Measurements from ENCODE around the gene CERS4.

Gene CERS4

GRCh38 chr19:8212212-8212611, 3.0 kb downstream of the CERS4 start:
- no peaks in the 10 kb centered on the region for H3K36me3 ChIP-seq (ENCODE audit: control insufficient read depth, low read length)
- H3K79me2 ChIP-seq (ENCODE audit: control insufficient read depth, low read length): peaks cover 41% of the 10 kb centered on the region
- H4K20me1 ChIP-seq (ENCODE audit: control insufficient read depth, insufficient read depth, low read depth, low read length): peaks cover 4% of the 10 kb centered on the region; the same call in 1 of the 2 replicates
- no peak overlapping the region for H3K4me2 ChIP-seq (ENCODE audit: low read length)
- H3F3A ChIP-seq (ENCODE audit: control insufficient read depth, insufficient read depth): peaks cover 15% of the 10 kb centered on the region
- no peak for TF ChIP-seq CTCF (IDR thresholded peaks at IDR 0.05; ENCODE audit: low read depth, low read length, poor library complexity, severe bottlenecking)
- TF ChIP-seq EZH2phosphoT487 (IDR thresholded peaks at IDR 0.05; ENCODE audit: borderline replicate concordance, low read length): no peak
- no peak overlapping the region for H3K4me3 ChIP-seq (ENCODE audit: low read length)
- H3K9me3 ChIP-seq (ENCODE audit: control insufficient read depth, insufficient read depth, low read length): no peaks in the 10 kb centered on the region
- no peak overlapping the region for H3K27ac ChIP-seq (ENCODE audit: low read depth, low read length)
- H3K4me1 ChIP-seq (ENCODE audit: control insufficient read depth, low read length): peaks cover 58% of the 10 kb centered on the region
- no peaks in the 10 kb centered on the region for H3K27me3 ChIP-seq (ENCODE audit: control insufficient read depth, low read length)
- H3K9me2 ChIP-seq (replicated peaks; ENCODE audit: control insufficient read depth, low read length): no peaks in the 10 kb centered on the region

- H3K9me2 ChIP-seq (replicated peaks; ENCODE audit: control insufficient read depth, low read length): no peaks in the 10 kb centered on the region
- H3K79me2 ChIP-seq (ENCODE audit: control insufficient read depth, low read length): peaks cover 41% of the 10 kb centered on the region
- H3K4me1 ChIP-seq (ENCODE audit: control insufficient read depth, low read length): peaks cover 58% of the 10 kb centered on the region
- TF ChIP-seq CTCF (IDR thresholded peaks at IDR 0.05; ENCODE audit: low read depth, low read length, poor library complexity, severe bottlenecking): no peak
- TF ChIP-seq EZH2phosphoT487 (IDR thresholded peaks at IDR 0.05; ENCODE audit: borderline replicate concordance, low read length): no peak
- H3K27me3 ChIP-seq (ENCODE audit: control insufficient read depth, low read length): no peaks in the 10 kb centered on the region
- no peak overlapping the region for H3K27ac ChIP-seq (ENCODE audit: low read depth, low read length)
- no peak overlapping the region for H3K4me3 ChIP-seq (ENCODE audit: low read length)
- H4K20me1 ChIP-seq (ENCODE audit: control insufficient read depth, insufficient read depth, low read depth, low read length): peaks cover 4% of the 10 kb centered on the region; the same call in 1 of the 2 replicates
- H3F3A ChIP-seq (ENCODE audit: control insufficient read depth, insufficient read depth): peaks cover 15% of the 10 kb centered on the region
- no peaks in the 10 kb centered on the region for H3K36me3 ChIP-seq (ENCODE audit: control insufficient read depth, low read length)
- no peaks in the 10 kb centered on the region for H3K9me3 ChIP-seq (ENCODE audit: control insufficient read depth, insufficient read depth, low read length)
- H3K4me2 ChIP-seq (ENCODE audit: low read length): no peak overlapping the region
Measured at GRCh38 chr19:8212916-8213315, 3.7 kb downstream of the CERS4 start.

- Histone ChIP-seq H3K27ac (ENCODE audit: low read depth, low read length) (peak overlapping the region; percentile 44), H3K4me2 (ENCODE audit: low read length) (peak overlapping the region; percentile 48), H3K27me3 (ENCODE audit: control insufficient read depth, low read length) (no peaks in the 10 kb centered on the region), H3K4me3 (ENCODE audit: low read length) (peak overlapping the region; percentile 51; the same call in 1 of the 2 replicates), H3K9me3 (ENCODE audit: control insufficient read depth, insufficient read depth, low read length) (no peaks in the 10 kb centered on the region), H4K20me1 (ENCODE audit: control insufficient read depth, insufficient read depth, low read depth, low read length) (peaks cover 4% of the 10 kb centered on the region; the same call in 1 of the 2 replicates), H3K9me2 (replicated peaks; ENCODE audit: control insufficient read depth, low read length) (no peaks in the 10 kb centered on the region), H3F3A (ENCODE audit: control insufficient read depth, insufficient read depth) (peaks cover 15% of the 10 kb centered on the region), H3K79me2 (ENCODE audit: control insufficient read depth, low read length) (peaks cover 43% of the 10 kb centered on the region), H3K4me1 (ENCODE audit: control insufficient read depth, low read length) (peaks cover 51% of the 10 kb centered on the region), H3K36me3 (ENCODE audit: control insufficient read depth, low read length) (no peaks in the 10 kb centered on the region)
- no peak for TF ChIP-seq CTCF (IDR thresholded peaks at IDR 0.05; ENCODE audit: low read depth, low read length, poor library complexity, severe bottlenecking)
- no peak for TF ChIP-seq EZH2phosphoT487 (IDR thresholded peaks at IDR 0.05; ENCODE audit: borderline replicate concordance, low read length)
Measured at GRCh38 chr19:8213827-8214672, 4.9 kb downstream of the CERS4 start.

Measured in DOHH2 (cell line).